GM23338 (cell line): Measurements from ENCODE around the gene NTM. TPM values are rescaled to one million over a fixed set of nuclear protein-coding genes. Genes with fewer than 3 reads are reported as not detected.

Experiments
- ATAC-seq: fragments of 200-7000 bp; cut with Tn5 transposase; 3 replicates; pipeline ENCODE4 v1.9.1; 2020
- DNase-seq: peaks from one replicate; pipeline ENCODE4 v3.0.0-alpha.2; 2015; ENCODE audit warnings: low spot score
- H2AFZ ChIP-seq: fragments of 200-600 bp; sonication (generic); 2 replicates; pipeline ENCODE4 v1.8.0; 2016; ENCODE audit warnings: antibody characterized with exemption, mild to moderate bottlenecking, moderate library complexity
- H3F3A ChIP-seq: fragments of 200-600 bp; sonication (generic); replicated peaks from 2 replicates; pipeline ENCODE4 v1.8.0; 2017; ENCODE audit warnings: antibody characterized with exemption, mixed run types, low read depth
- H3K27ac ChIP-seq: fragments of 200-600 bp; sonication (generic); 2 replicates; pipeline ENCODE4 v1.6.1; 2016; ENCODE audit warnings: low read depth
- H3K27me3 ChIP-seq: fragments of 200-600 bp; sonication (generic); 2 replicates; pipeline ENCODE4 v1.8.0; 2016; ENCODE audit warnings: mild to moderate bottlenecking, mixed run types, moderate library complexity; ENCODE audit not compliant: insufficient read depth
- H3K36me3 ChIP-seq: fragments of 200-600 bp; sonication (generic); 2 replicates; pipeline ENCODE4 v1.8.0; 2016; ENCODE audit warnings: mild to moderate bottlenecking; ENCODE audit not compliant: insufficient read depth
- H3K4me1 ChIP-seq: fragments of 200-600 bp; sonication (generic); 2 replicates; pipeline ENCODE4 v1.8.0; 2016; ENCODE audit warnings: mild to moderate bottlenecking, moderate library complexity; ENCODE audit not compliant: insufficient read depth
- H3K4me2 ChIP-seq: fragments of 200-600 bp; sonication (generic); 2 replicates; pipeline ENCODE4 v1.7.1; 2017; ENCODE audit warnings: mixed run types
- H3K4me3 ChIP-seq: fragments of 200-600 bp; sonication (generic); 2 replicates; pipeline ENCODE4 v1.6.1; 2016; ENCODE audit warnings: mixed run types
- H3K79me2 ChIP-seq: fragments of 200-600 bp; sonication (generic); replicated peaks from 2 replicates; pipeline ENCODE4 v1.8.0; 2017; ENCODE audit warnings: mild to moderate bottlenecking; ENCODE audit not compliant: insufficient read depth
- H3K9me2 ChIP-seq: fragments of 200-600 bp; sonication (generic); 2 replicates; pipeline ENCODE4 v1.8.0; 2017; ENCODE audit not compliant: insufficient read depth
- H4K20me1 ChIP-seq: fragments of 200-600 bp; sonication (generic); replicated peaks from 2 replicates; pipeline ENCODE4 v1.8.0; 2017; ENCODE audit warnings: mild to moderate bottlenecking; ENCODE audit not compliant: insufficient read depth
- H3K27ac Mint-ChIP-seq: 2 replicates; pipeline ENCODE4 v1.8.0; 2020; ENCODE audit warnings: inconsistent platforms, mild to moderate bottlenecking, moderate library complexity, mixed read lengths
- H3K27me3 Mint-ChIP-seq: 3 replicates; pipeline ENCODE4 v1.8.0; 2022; ENCODE audit warnings: low read depth, mild to moderate bottlenecking, moderate library complexity, mixed read lengths, inconsistent platforms; ENCODE audit not compliant: insufficient read depth, poor library complexity
- H3K36me3 Mint-ChIP-seq: 3 replicates; pipeline ENCODE4 v1.8.0; 2021; ENCODE audit warnings: low read depth, mild to moderate bottlenecking, inconsistent platforms, moderate library complexity, mixed read lengths
- H3K4me1 Mint-ChIP-seq: 3 replicates; pipeline ENCODE4 v1.8.0; 2020; ENCODE audit warnings: mild to moderate bottlenecking, inconsistent platforms, mixed read lengths
- H3K4me3 Mint-ChIP-seq: 3 replicates; pipeline ENCODE4 v1.8.0; 2021; ENCODE audit warnings: moderate library complexity, mild to moderate bottlenecking, inconsistent platforms, mixed read lengths
- H3K9me3 Mint-ChIP-seq: 3 replicates; pipeline ENCODE4 v1.8.0; 2020; ENCODE audit warnings: moderate library complexity, mild to moderate bottlenecking, inconsistent platforms, mixed read lengths
- CREB1 ChIP-seq: fragments of 250-450 bp; sonication (Bioruptor Pico); IDR thresholded peaks from 2 replicates; pipeline ENCODE4 v1.5.0; 2020; ENCODE audit warnings: low read depth, mild to moderate bottlenecking, moderate library complexity
- CTCF ChIP-seq, 2 experiments: fragments of 200-600 bp in 1 of 2; sonication (generic) in 1 of 2; conservative IDR thresholded peaks; 2 replicates each; pipeline versions ENCODE4 v1.5.1 to v1.6.1; 2016 to 2017; ENCODE audit warnings: antibody characterized with exemption in 2 of 2, low read depth in 2 of 2, mild to moderate bottlenecking in 2 of 2, moderate library complexity in 1 of 2
- EZH2 ChIP-seq: fragments of 200-600 bp; sonication (generic); IDR thresholded peaks from one replicate; pipeline ENCODE4 v1.8.0; 2017; ENCODE audit warnings: antibody characterized with exemption, mild to moderate bottlenecking, low read depth; ENCODE audit not compliant: unreplicated experiment
- JUNB ChIP-seq: IDR thresholded peaks from one replicate; pipeline ENCODE4 v1.6.1; 2016; ENCODE audit warnings: antibody characterized with exemption; ENCODE audit not compliant: unreplicated experiment
- POLR2AphosphoS5 ChIP-seq: IDR thresholded peaks from 2 replicates; pipeline ENCODE4 v1.6.1; 2016; ENCODE audit warnings: antibody characterized with exemption, low read depth
- REST ChIP-seq: IDR thresholded peaks from one replicate; pipeline ENCODE4 v1.6.1; 2018; ENCODE audit warnings: antibody characterized with exemption; ENCODE audit not compliant: unreplicated experiment
- STAT1 ChIP-seq: IDR thresholded peaks from one replicate; pipeline ENCODE4 v1.6.1; 2016; ENCODE audit warnings: antibody characterized with exemption; ENCODE audit not compliant: unreplicated experiment
- ZNF114 ChIP-seq: fragments of 250-450 bp; sonication (Bioruptor Pico); IDR thresholded peaks from 2 replicates; pipeline ENCODE4 v1.5.0; 2020; ENCODE audit warnings: mild to moderate bottlenecking, moderate library complexity
- ZNF331 ChIP-seq: fragments of 250-450 bp; sonication (Bioruptor Pico); IDR thresholded peaks from 2 replicates; pipeline ENCODE4 v1.5.0; 2020; ENCODE audit warnings: low read depth, mild to moderate bottlenecking, moderate library complexity
- polyA plus RNA-seq: library from polyadenylated mRNA; unstranded; fragments of >200 nt; fragmentation: Nextera tagmentation; extraction: Ambion mirVana; gene quantifications from 2 replicates; pipeline ENCODE4 v1.2.1, GENCODE V29; 2016
- total RNA-seq: library from RNA; depleted of rRNA; stranded (reverse); fragments of >200 nt; shearing (Covaris generic); gene quantifications from 2 replicates; pipeline ENCODE4 v1.2.3, GENCODE V29; 2014
- TF ChIP-seq, protein P1 (sequence below): IDR thresholded peaks from 2 replicates; pipeline ENCODE4 v1.6.1; 2016; ENCODE audit warnings: antibody characterized with exemption

NTM gene
- total and polyA plus RNA-seq, 2 experiments from 2014 or later, result 10.6 to 14.6 TPM

- H3K79me2 ChIP-seq, result no peaks in the 10 kb centered on the region
- no peaks in the 10 kb centered on the region for H3K9me3 Mint-ChIP-seq
- H3K27ac Mint-ChIP-seq, result no peak overlapping the region
- H3K4me1 ChIP-seq, result peaks cover 41% of the 10 kb centered on the region
- ATAC-seq (peak; percentile 53), DNase-seq (peak; percentile 85)
- no peaks in the 10 kb centered on the region for H3K36me3 Mint-ChIP-seq
- TF ChIP-seq CREB1, result peak; percentile 42; the same call in 1 of the 2 replicates
- TF ChIP-seq CTCF (conservative IDR thresholded peaks at IDR 0.05; ENCODE audit: low read depth in 2 of 2), result peak; percentile 78 to 89
- TF ChIP-seq EZH2, result no peak
- TF ChIP-seq REST, result no peak
- H3K27ac ChIP-seq, result no peak overlapping the region
- H2AFZ ChIP-seq, result no peak overlapping the region
- peak overlapping the region; percentile 67 for H3K4me2 ChIP-seq
- H3K4me1 Mint-ChIP-seq, result peaks cover 27% of the 10 kb centered on the region
- H3K9me2 ChIP-seq, result no peaks in the 10 kb centered on the region
- no peak overlapping the region for H3K4me3 Mint-ChIP-seq
- H3F3A ChIP-seq, result 0 out of 2 replicates have a peak, but pooled peaks cover 8% of the 10 kb centered on the region
- H4K20me1 ChIP-seq, result no peaks in the 10 kb centered on the region
- H3K36me3 ChIP-seq, result no peaks in the 10 kb centered on the region
- H3K4me3 ChIP-seq, result peak overlapping the region; percentile 46
- no peaks in the 10 kb centered on the region for H3K27me3 ChIP-seq
- no peaks in the 10 kb centered on the region for H3K27me3 Mint-ChIP-seq
Observed at GRCh38 chr11:132126973-132127899, 756.8 kb downstream of the NTM start.

DNA sequence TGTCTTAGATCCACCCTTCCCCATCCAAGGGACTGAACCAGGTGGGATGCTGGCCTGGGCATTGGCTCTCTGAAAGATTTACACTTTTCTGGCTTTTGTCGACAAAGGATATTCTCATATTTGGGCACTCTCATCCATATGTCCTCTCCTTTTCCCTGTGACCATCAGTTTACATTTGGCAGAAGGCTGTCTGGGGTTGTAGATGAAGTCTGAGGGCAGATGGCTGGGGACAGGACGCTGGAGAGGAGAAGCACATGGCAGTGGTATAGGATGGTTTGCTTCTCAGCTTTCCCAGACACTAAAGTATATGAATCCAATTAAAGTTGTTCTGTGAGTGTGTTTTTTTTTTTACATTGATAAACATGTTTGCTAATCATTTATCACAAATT, 757.5 kb downstream of the NTM start:
- Histone ChIP-seq H3K27me3 (no peaks in the 10 kb centered on the region), H3K4me1 (peaks cover 34% of the 10 kb centered on the region), H3K79me2 (no peaks in the 10 kb centered on the region), H3K36me3 (no peaks in the 10 kb centered on the region), H3K4me2 (no peak overlapping the region), H3K9me2 (no peaks in the 10 kb centered on the region), H4K20me1 (no peaks in the 10 kb centered on the region), H3K4me3 (no peak overlapping the region), H3F3A (0 out of 2 replicates have a peak, but pooled peaks cover 8% of the 10 kb centered on the region), H2AFZ (no peak overlapping the region), H3K27ac (no peak overlapping the region)
- H3K9me3 Mint-ChIP-seq, result no peaks in the 10 kb centered on the region
- no peaks in the 10 kb centered on the region for H3K36me3 Mint-ChIP-seq
- DNase-seq, result no peak
- no peaks in the 10 kb centered on the region for H3K27me3 Mint-ChIP-seq
- H3K27ac Mint-ChIP-seq, result no peak overlapping the region
- ATAC-seq, result no peak
- no peak overlapping the region for H3K4me3 Mint-ChIP-seq
- H3K4me1 Mint-ChIP-seq, result peaks cover 27% of the 10 kb centered on the region
- TF ChIP-seq, protein P1, sequence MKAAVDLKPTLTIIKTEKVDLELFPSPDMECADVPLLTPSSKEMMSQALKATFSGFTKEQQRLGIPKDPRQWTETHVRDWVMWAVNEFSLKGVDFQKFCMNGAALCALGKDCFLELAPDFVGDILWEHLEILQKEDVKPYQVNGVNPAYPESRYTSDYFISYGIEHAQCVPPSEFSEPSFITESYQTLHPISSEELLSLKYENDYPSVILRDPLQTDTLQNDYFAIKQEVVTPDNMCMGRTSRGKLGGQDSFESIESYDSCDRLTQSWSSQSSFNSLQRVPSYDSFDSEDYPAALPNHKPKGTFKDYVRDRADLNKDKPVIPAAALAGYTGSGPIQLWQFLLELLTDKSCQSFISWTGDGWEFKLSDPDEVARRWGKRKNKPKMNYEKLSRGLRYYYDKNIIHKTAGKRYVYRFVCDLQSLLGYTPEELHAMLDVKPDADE, result no peak
- TF ChIP-seq ZNF331 (CRISPR knock-in tag) (no peak), EZH2 (no peak), REST (no peak), JUNB (no peak), STAT1 (no peak), POLR2AphosphoS5 (no peak), CTCF (conservative IDR thresholded peaks at IDR 0.05; ENCODE audit: low read depth in 2 of 2) (no peak), ZNF114 (CRISPR knock-in tag) (no peak)
